ENCODE measurements around the gene GRHL1.

DNA sequence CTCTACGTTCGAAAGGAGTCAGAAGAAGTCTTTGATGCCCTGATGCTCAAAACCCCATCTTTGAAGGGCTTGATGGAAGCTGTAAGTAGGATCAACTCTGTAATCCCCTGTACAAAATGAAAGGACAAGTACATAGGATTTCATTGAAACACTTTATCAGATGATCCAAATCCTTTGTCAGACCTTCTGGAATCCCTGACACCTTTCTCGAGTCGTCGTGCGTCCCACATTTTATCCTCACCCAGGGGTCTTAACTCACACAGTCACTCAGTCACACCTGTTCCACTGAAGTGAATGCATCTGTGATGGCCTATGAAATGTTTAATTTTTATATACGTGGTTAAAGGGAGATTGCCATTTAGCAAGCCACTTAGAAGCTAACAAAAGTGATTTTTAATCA, 44.8 kb downstream of the GRHL1 start:
- TF ChIP-seq HEY1 (CRISPR knock-in tag; IDR thresholded peaks at IDR 0.05; ENCODE audit: borderline replicate concordance) = no peak
- TF ChIP-seq HCFC1 (IDR thresholded peaks at IDR 0.05; ENCODE audit: low read depth, low read length) = no peak
- TF ChIP-seq EZH2 (IDR thresholded peaks at IDR 0.05; ENCODE audit: borderline replicate concordance, low read depth, low read length) = no peak
- TF ChIP-seq HMG20B (CRISPR knock-in tag; IDR thresholded peaks at IDR 0.05) = no peak
- TF ChIP-seq, protein P1, sequence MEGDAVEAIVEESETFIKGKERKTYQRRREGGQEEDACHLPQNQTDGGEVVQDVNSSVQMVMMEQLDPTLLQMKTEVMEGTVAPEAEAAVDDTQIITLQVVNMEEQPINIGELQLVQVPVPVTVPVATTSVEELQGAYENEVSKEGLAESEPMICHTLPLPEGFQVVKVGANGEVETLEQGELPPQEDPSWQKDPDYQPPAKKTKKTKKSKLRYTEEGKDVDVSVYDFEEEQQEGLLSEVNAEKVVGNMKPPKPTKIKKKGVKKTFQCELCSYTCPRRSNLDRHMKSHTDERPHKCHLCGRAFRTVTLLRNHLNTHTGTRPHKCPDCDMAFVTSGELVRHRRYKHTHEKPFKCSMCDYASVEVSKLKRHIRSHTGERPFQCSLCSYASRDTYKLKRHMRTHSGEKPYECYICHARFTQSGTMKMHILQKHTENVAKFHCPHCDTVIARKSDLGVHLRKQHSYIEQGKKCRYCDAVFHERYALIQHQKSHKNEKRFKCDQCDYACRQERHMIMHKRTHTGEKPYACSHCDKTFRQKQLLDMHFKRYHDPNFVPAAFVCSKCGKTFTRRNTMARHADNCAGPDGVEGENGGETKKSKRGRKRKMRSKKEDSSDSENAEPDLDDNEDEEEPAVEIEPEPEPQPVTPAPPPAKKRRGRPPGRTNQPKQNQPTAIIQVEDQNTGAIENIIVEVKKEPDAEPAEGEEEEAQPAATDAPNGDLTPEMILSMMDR (IDR thresholded peaks at IDR 0.05 in 2 of 3, conservative IDR thresholded peaks at IDR 0.05 in 1 of 3; ENCODE audit: insufficient read depth in 2 of 3, low read depth in 1 of 3, low read length in 3 of 3) = no peak

All from K562 (cell line).